Cardiac septum (tissue), 1 donor: ENCODE results near the gene LIN52. TPM values are rescaled to one million over a fixed set of nuclear protein-coding genes. Genes with fewer than 3 reads are reported as not detected.

ENCODE experiments used
- DNase-seq: peaks from one replicate; pipeline ENCODE4 v3.0.0-alpha.2; 2020; ENCODE audit warnings: low spot score
- intact Hi-C: fragments of 100-400 bp; cut with DNase I; formaldehyde crosslinking; loops from one replicate; pipeline ENCODE4 v1.14.0; 2022
- total RNA-seq: library from RNA; stranded (reverse); fragmentation: NEBNext Ultra II Directional; extraction: Animal tissue kit (Norgen Biotek cat#: 25700); gene quantifications from one replicate; pipeline ENCODE4 v1.2.1, GENCODE V29; 2021
- donor health status: DM: no; HTN: no; CAD: no.

Gene LIN52
- total RNA-seq, 1 donor from 2014 or later = 7.4 TPM

GRCh38 chr14:74248017-74248416 is 163.3 kb downstream of the LIN52 start:
- DNase-seq = no peak
- intact Hi-C loops = no loop called here

- no peak for DNase-seq
- intact Hi-C loops = loop anchor here (2.0 kb wide), 1 partner anchor 31 kb away; no protein-coding TSS in a partner anchor
These were observed 164.9 kb downstream of the LIN52 start for GRCh38 chr14:74249433-74250375.

Other genes starting within 250 kb of the LIN52 start
- 36.7 TPM for gene PTGR2, start 233.1 kb upstream of the LIN52 start, total RNA-seq
- gene ZNF410, start 198.1 kb upstream of the LIN52 start, total RNA-seq = 19.9 TPM
- gene FAM161B, start 134.9 kb upstream of the LIN52 start, total RNA-seq = 4.7 TPM
- gene COQ6, start 134.7 kb upstream of the LIN52 start, total RNA-seq = 39.9 TPM
- 8.8 TPM for gene ENTPD5, start 65.7 kb upstream of the LIN52 start, total RNA-seq
- 3.9 TPM for gene BBOF1, start 65.6 kb upstream of the LIN52 start, total RNA-seq
- 67.8 TPM for gene ALDH6A1, start 503 bp upstream of the LIN52 start, total RNA-seq
- gene VSX2, start 154.5 kb downstream of the LIN52 start, total RNA-seq = not detected
- gene ABCD4, start 218.0 kb downstream of the LIN52 start, total RNA-seq = 26.9 TPM